Activated CD8-positive, alpha-beta memory T cell treated with anti-CD3 and anti-CD28 coated beads for 36 hours (primary cell): ENCODE results near the gene DYNC1H1. TPM values are rescaled to one million over a fixed set of nuclear protein-coding genes. Genes with fewer than 3 reads are reported as not detected.

ENCODE experiments used
- total RNA-seq, 2 experiments: library from RNA; stranded (reverse); gene quantifications; one replicate each; pipeline ENCODE4 v1.2.3, GENCODE V29; 2021

DYNC1H1 gene
- total RNA-seq, 2 experiments from 2014 or later: 253 to 261 TPM

Other genes with a start within 250 kb of the DYNC1H1 start
- 100 to 1,000 TPM; 222 to 242 TPM for gene PPP2R5C, start 202.9 kb upstream of the DYNC1H1 start, total RNA-seq
- gene HSP90AA1, start 122.5 kb downstream of the DYNC1H1 start, total RNA-seq: 1,000 to 10,000 TPM; 1,374 to 1,416 TPM
- 10 to 100 TPM; 24.8 to 30.9 TPM for gene WDR20, start 175.3 kb downstream of the DYNC1H1 start, total RNA-seq